A549 (cell line): Measurements from ENCODE around the gene ROR1.

Experiments used
- CTCF ChIP-seq: fragments of >200 bp; sonication (Bioruptor Twin); formaldehyde crosslinking; IDR thresholded peaks from 3 replicates; pipeline ENCODE4 v1.5.1; 2016
- FOSL2 ChIP-seq, 2 experiments: fragments of 450-650 bp in 1 of 2; fragments of >200 bp in 1 of 2; sonication (Bioruptor Twin) in 1 of 2; formaldehyde crosslinking; IDR thresholded peaks; 2 replicates each; pipeline versions ENCODE4 v1.5.0 to v1.6.1; 2016 to 2020; ENCODE audit warnings: mild to moderate bottlenecking in 1 of 2, moderate library complexity in 1 of 2
- RAD21 ChIP-seq, 2 experiments: fragments of >200 bp in 1 of 2; sonication (Bioruptor Twin) in 1 of 2; formaldehyde crosslinking in 1 of 2; IDR thresholded peaks in 1 of 2; conservative IDR thresholded peaks in 1 of 2; 2 replicates in 1 of 2; 3 replicates in 1 of 2; pipeline ENCODE4 v1.6.1; 2012 to 2018; ENCODE audit warnings: inconsistent platforms in 1 of 2
- TF ChIP-seq, protein P1 (sequence below): fragments of 150-350 bp; IDR thresholded peaks from 2 replicates; pipeline ENCODE4 v1.6.1; 2014; ENCODE audit warnings: low read depth, mild to moderate bottlenecking, low read length

GRCh38 chr1:63867429-63868176, 93.8 kb downstream of the ROR1 start:
- TF ChIP-seq RAD21 (conservative IDR thresholded peaks at IDR 0.05 in 1 of 2, IDR thresholded peaks at IDR 0.05 in 1 of 2) (no peak), CTCF (no peak), FOSL2 (IDR thresholded peaks at IDR 0.05) (no peak), FOSL2 (CRISPR knock-in tag; IDR thresholded peaks at IDR 0.05) (no peak)
- TF ChIP-seq, protein P1, sequence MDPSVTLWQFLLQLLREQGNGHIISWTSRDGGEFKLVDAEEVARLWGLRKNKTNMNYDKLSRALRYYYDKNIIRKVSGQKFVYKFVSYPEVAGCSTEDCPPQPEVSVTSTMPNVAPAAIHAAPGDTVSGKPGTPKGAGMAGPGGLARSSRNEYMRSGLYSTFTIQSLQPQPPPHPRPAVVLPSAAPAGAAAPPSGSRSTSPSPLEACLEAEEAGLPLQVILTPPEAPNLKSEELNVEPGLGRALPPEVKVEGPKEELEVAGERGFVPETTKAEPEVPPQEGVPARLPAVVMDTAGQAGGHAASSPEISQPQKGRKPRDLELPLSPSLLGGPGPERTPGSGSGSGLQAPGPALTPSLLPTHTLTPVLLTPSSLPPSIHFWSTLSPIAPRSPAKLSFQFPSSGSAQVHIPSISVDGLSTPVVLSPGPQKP: no peak
